Left renal pelvis (tissue), 4 donors: ENCODE results near the gene GOLGA2. TPM values are rescaled to one million over a fixed set of nuclear protein-coding genes. Genes with fewer than 3 reads are reported as not detected.
"Not testable (repeated sequence)": the region's sequence is repeated elsewhere in the genome, so short reads cannot be mapped to it uniquely, and the experiment has no call there.

Source experiments
- DNase-seq, 4 donors: peaks; one replicate each; pipeline ENCODE4 v3.0.0-alpha.2; 2013; ENCODE audit warnings: low read depth in 4 of 4, low spot score in 3 of 4
- polyA plus RNA-seq, 4 donors: library from polyadenylated mRNA; unstranded; fragments of 120-200 nt; gene quantifications; one replicate each; pipeline ENCODE4 v1.2.1, GENCODE V29; 2013; ENCODE audit not compliant: insufficient read length in 4 of 4

The GOLGA2 gene
- polyA plus RNA-seq, 4 donors = 71.5 to 126 (median 94.2) TPM

GRCh38 chr9:128244837-128245231, 31.0 kb downstream of the GOLGA2 start:
- peak in 3 of 4 donors; percentile 73 to 80 (median 78) for DNase-seq

GRCh38 chr9:128244091-128244836, 31.5 kb downstream of the GOLGA2 start:
- DNase-seq = no peak

- DNase-seq = no peak
These were observed 32.4 kb downstream of the GOLGA2 start for GRCh38 chr9:128243215-128244018.

GRCh38 chr9:128242828-128243214, 33.0 kb downstream of the GOLGA2 start:
- no peak for DNase-seq

- DNase-seq = no peak
These were observed 33.7 kb downstream of the GOLGA2 start for GRCh38 chr9:128242124-128242523.

DNA sequence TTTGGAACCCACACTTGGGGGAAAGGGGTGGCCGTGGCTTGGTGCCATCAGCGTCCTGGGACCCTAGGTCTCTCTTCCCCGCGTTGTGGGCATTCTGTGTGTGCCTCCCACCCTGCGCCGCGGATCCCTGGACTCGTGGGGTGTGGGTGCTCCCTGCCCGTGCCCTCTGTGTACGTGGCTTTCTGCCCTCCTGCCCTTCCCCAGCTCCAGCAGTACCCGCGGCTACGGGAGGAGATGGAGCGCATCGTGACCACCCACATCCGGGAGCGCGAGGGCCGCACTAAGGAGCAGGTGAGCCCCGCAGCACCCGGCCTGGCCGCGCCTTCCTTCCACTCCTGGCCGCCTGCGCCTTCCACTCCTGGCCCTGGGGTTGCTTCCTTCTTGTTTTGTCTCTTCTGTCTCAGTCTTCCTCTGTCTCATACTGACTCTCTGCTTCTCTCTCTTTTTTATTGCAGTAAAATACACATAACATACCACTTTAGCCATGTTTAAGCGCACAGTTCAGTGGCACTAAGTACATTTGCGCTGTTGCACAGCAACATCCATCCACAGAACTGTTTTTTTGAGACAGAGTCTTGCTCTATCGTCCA, 41.9 kb downstream of the GOLGA2 start:
- DNase-seq = no peak

DNA sequence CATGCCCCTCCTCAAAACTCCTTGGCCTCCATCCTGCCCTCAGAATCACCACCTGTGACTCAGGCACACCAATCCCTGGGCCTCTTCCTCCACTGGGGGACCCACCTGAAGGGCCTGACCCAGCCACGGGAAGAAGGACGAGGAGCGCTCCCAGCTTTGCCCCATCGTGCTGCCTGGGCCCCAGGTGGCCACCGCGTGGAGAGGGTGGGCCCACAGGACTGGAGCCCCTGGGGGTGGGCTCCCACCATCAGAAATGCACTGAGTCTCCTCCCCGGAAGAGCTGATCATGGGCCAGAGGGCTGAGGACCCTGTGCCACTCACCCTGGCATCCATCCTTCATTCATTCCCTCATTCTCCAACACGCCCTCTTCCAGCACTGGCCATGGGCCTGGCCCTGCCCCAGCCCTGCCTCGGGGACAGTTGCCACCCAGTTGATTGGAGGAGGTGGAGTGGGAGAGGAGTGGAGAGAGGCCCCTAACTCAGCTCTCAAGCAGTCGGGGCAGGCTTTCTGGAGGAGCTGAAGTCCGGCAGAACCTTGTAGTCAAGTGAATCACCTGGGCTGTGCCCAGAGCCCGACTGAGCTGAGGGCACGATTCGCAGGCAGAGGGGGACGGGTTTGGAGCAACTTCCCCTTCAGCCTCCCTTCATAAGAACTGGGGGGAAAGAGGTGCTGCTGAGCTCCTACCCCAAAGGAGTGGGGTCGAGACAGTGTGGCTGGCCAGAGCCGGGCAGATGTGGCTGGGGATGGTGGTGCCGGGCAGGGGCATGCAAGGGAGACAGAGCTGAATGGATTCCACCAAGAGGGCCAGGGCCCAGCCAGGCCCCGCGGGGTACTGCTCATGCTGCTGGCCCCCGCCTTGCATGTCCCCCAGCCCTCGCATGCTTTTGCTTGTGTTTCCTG, 43.0 kb downstream of the GOLGA2 start:
- DNase-seq = no peak

DNA sequence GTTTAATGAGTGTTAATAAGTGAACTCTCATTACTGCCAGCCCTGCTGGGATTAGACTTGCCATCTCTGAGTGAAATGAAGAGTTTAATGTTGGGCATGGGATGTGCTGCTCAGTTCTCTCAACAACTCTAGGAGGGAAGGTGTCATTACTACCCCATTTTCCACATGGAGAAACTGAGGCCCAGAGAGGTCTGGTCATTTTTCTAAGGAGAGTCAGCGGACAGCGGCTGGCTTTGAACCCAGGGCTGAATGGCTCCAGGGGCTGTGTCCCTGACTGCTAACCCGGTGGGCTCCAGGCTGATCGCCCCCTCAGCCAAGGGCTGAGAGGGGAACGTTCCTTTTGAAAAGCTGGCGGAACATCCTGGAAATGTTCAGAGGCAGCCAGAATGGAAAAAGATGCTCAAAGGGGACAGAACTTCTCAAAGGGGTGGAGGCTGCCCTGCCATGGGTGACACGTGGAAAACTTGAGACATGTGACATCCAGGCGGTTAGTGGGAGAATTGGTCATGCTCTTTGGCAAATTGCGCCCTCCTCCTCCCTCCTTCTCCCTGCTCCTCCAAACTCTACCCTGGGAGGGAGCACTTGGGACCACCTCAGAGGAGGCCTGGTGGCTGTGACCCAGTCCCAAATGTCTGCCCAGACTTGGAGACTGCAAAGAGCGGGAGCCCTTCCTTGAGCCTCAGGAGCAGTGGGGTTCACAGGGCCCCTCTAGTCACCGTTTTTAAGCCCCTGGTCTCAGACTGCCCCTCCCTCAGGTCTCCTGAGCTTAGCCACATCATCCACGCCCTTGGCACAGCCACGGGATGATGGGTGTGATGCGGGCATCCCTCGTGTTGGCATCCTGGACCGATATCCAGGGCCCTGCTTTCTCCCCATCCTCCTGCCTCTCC, 43.9 kb downstream of the GOLGA2 start:
- DNase-seq = no peak

DNA sequence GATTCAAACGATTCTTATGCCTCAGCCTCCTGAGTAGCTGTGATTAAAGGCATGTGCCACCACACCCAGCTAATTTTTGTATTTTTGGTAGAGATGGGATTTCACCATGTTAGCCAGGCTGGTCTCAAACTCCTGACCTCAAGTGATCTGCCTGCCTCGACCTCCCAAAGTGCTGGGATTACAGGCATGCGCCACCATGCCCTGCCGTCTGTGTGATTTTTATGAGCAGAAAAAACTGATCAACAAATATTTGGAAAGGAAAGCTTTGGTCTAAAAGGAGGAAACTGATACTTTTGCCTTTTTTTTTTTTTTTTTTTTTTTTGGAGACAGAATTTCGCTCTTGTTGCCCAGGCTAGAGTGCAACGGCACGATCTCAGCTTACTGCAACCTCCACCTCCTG, 44.9 kb downstream of the GOLGA2 start:
- DNase-seq = not testable (repeated sequence)

DNA sequence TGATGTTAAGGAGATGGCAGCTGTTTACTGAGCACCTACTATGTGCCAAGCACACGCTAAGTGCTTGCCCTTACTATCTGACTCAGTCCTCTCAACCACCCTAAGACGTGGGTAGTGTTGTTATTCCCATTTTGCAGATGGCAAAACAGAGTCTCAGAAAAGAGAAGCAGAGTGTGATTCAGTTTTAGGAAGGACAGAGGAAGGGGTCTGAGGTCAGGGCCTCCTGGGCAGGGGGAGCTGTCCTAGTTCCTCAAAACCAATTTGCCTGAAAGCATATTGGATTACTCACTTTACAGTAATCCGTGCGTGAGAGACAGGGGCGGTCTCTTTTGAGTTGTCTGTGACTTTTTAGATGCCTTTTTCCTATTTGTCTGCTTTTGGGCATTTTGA, 49.4 kb downstream of the GOLGA2 start:
- DNase-seq = no peak

- DNase-seq = no peak
These were observed 49.9 kb downstream of the GOLGA2 start for GRCh38 chr9:128225770-128226411.

DNA sequence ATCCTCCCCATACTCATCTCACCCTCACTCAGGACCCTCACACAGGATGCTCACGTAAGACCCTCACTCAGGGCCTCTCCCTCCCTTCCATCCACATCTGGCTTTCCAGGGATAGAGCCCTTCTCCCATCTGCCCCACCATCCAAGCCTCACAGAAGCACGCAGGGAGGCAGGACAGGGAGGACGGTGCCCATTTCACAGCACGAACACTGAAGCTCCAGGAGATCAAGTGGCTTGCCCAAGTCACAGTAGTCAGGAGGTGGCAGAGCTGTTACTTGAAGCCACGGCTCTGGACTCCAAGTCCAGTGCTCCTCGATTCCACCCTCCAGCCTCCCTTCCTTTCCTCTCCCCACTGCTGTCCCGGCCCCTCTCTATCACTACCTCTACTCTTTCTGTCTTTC, 50.9 kb downstream of the GOLGA2 start:
- no peak for DNase-seq

DNA sequence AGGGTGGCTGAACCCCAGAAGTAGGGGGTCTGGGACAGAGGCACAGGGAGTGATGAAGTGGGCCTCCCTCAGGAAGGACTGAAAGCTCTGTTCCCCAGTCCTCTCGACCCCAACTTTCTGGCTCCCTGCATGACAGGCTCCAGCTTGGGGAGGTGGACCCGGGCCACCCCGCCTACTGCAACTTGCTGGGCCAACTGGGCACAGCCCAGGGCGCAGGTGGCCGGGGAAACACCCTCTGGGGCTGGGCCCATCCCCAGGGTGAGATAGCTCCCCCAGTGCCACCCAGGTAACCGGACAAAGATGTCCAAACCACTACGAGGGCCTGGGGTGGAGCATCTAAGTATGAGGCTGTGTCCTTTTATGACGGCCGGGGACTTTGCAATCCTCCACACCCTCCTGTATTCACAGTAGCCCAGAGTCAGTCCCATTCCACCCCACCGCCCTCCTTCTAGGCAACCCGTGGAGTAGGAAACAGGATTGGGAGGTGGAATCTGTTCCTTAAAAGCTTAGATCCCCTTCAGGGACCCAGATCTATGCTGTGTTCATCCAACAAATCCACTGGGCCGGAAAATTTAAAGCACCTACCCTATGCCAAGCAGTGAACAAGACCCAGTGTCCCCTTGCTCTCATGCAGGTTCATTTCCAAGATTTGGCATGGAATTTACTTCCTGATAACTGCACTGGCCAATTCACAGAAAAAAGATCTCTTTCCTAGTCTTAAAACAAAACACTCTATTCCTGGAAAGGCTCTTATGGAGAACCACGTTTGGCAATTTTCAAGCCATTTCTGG, 52.7 kb downstream of the GOLGA2 start:
- DNase-seq = no peak

GRCh38 chr9:128222026-128222425, 53.8 kb downstream of the GOLGA2 start:
- DNase-seq = no peak

DNA sequence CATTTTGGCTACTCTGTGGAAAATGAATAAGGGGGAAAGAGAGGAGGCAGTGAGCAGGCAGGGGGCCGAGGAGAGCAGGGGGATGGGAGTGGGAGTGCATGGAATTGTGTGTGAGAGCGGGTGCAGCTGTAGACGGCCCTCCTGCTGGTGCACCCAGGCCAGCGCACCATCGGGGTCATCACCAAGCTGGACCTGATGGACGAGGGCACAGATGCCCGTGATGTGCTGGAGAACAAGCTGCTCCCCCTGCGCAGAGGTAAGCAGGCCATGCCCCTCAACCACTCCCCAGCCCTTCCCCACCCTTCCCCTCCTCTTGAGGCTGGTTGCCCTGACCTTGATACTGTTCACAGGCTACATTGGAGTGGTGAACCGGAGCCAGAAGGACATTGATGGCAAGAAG, 56.0 kb downstream of the GOLGA2 start:
- DNase-seq = no peak

GRCh38 chr9:128218518-128219389, 57.1 kb downstream of the GOLGA2 start:
- peak; percentile 79 to 87 (median 82) for DNase-seq

DNA sequence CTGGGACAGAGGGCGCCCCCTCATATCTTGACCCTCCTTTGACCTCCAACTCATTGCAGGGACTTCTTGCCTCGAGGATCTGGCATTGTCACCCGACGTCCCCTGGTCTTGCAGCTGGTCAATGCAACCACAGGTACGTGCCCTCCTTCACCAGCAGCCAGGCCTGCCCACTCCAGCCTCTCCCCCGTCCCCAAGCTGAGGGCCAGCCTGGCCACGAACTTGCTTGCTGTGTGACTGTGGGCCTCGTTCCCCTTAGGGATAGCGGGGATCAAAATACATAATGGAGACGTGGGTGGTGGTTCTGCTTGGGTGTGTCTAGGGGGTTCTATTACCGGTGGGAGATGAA, 57.7 kb downstream of the GOLGA2 start:
- DNase-seq = no peak
